HL-60 (cell line): ENCODE results near the gene RNF5.

Source experiments
- CTCF ChIP-seq: IDR thresholded peaks from one replicate; pipeline ENCODE4 v1.5.1; 2011; ENCODE audit warnings: low read length, control low read depth, inconsistent platforms; ENCODE audit not compliant: insufficient read depth
- SPI1 ChIP-seq: IDR thresholded peaks from 2 replicates; pipeline ENCODE4 v1.6.1; 2012; ENCODE audit warnings: low read depth, mild to moderate bottlenecking, borderline replicate concordance

GRCh38 chr6:32151181-32151862 is 26.9 kb upstream of the RNF5 start:
- no peak for TF ChIP-seq CTCF
- TF ChIP-seq SPI1: no peak
